NK-92 (cell line): Measurements from ENCODE around the gene LRRC4.

Source experiments
- DNase-seq: peaks from one replicate; lab custom pipeline; 2025; ENCODE audit not compliant: unreplicated experiment; lab: John Stamatoyannopoulos, UW

The LRRC4 gene

DNA sequence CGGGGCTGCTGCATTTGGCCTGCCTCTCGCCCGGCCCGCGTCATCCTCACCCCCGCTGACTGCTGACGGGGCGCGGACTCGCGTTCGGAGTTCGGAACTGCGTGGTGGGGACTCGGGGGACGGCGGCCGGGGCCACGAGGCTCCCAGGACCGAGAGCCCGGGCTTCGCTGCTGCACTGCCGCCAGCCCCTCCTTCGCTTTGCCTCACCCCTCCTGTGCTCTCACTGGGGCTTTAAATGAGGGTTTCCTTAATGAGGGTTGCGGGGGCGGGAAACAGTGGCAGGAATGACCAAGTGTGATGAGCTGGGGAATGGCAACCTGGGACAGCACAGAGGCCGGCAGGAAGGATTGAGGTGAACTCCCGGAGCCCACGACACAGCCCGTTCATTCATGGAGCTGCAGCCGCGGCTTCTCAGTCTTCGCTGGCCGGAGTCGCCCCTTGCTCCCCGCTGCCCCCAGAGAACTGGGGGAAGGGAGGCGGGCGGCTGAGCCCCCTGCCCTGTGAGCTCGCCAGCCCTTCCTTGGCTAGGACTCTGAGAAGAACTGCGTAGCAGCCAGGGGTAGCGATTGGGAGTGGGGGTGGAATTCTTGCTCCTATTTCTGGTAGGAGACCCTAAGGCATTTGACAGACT, 1.5 kb upstream of the LRRC4 start:
- no peak for DNase-seq

DNA sequence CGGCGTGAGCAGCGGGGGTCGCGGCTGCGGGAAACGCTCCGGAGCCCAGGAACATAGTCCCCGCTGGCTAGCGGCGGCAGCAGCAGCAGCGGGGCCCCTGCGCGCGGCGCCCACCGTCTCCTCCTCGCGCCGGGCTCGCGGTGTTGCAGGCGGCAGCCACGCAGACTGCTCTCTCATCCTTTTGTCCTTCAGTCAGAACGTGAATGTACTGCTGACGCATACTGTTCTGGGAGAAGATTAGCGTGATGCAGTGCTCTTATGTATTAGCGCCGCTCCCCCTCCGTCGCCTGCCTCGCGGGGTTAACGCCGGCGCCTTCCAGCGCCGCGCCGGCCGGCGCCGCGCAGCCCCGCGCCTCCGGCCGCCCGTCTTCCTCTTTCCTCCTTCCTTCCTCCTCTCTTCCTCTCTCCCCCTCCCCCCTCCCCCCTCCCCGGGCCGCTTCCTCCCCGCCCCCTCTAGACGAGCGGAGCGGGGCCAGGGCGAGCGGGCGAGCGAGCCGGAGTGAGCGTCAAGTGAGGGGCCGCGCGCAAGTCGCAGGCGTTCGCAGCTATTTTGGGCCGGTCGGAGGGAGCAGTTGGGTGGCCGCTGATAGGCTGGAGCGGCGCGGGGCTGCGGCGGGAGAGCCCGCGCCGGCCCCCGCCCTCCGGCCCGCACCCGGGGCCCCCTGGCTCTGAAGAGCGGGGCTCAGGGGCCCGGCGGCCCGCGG, 816 bp upstream of the LRRC4 start:
- no peak for DNase-seq

DNA sequence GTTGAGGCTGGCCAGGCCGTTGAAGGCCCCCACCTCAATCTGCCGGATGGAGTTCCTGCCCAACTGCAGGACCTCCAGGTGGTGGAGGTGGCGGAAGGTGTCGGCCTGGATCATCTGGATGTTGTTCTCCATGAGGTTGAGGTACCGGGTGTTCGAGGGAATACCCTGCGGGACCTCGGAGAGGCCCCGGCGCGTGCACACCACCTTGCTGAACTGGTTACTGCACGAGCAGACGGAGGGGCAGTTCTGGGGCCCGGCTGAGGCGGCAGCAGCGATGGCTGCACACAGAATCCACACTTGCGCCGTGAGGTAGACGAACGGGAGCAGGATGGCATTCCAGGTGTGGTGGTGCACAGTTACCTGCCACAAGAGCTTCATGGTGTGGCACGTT, 979 bp downstream of the LRRC4 start:
- no peak for DNase-seq

DNA sequence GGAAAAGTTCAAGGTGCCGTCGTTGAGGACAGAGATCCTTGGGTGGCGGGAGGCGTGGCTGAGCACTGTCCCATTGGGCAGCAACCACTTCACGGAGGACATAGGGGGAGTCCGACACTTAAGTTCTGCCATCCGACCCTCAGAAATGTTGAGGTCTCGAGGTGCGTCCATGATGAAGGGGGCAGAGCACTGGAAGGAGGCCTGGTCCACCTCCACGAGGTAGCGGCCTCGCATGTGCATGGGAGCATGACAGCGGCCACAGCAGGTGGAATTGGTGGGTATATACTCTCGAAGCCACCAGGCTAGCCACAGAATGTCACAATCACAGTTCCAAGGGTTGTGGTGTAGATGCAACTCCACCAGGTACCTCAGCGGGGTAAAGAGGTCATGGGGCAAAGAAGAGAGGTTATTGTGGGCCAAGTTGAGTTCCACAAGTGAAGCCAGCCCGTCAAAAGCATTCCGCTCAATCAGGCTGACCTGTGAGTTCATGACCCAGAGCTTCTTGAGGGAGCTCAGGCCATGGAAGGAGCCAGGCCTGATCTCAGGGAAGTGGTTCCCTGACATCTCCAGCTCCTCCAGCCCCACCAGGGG, 1.7 kb downstream of the LRRC4 start:
- no peak for DNase-seq

DNA sequence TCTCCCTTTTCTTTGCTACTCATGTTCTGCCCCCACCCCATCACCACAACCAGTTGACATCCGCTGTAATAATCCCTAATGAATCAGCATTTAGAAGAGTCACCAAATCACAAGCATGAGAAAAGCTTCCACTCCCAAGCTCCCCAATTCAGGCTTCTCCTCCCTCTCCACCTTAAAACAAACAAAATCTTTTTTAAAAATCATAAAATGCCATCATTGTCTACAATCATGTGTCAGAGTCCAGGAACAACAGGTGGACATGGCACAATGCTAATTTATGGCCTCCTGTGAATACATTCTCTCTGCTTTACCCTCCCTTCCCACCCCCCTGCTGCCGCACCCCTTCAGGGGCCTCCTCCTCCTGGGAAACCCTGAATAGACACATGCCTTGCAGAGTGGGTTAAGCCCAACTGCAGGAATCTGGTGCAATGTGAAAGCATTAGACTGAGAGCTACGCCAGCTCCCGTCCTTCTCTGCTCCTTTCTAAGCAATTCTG, 3.7 kb downstream of the LRRC4 start:
- DNase-seq, result no peak

DNA sequence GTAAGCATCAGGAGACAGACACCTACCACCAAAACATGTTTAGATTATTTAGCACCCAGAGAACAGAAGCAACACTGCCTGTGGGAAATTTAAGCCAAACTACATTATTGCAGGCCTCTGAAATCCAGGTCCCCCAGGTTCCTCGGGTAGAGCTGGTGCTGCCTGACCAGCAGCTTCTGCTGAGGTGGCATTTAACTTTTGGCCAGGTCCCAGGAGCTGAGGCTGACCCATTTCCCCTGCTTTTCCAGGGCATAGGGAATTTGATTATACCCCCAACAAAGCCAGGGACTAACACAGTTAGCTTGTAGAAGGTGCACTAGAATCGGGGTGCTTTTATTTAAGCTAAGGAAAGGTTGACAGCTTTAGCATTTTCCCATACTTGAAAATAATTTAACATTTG, 4.7 kb downstream of the LRRC4 start:
- no peak for DNase-seq

DNA sequence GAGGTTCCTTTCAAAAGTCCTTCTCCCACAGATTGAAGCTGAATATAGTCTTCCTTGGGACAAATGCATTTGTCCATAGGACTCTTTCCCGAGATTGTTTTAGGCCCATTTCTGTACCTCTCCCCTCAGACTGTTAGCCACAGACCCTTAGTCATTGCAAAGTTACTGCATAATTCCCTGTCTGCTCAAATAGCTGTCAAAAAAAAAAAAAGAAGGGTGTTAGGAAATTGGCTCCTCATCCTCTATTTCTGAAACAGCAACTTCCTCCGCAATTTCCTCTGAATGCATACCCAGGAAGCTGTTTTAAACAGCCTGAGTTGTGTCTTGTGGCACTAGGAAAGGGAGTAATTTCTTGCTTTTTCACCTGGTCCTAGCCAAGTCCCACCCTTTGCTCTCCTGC, 5.4 kb downstream of the LRRC4 start:
- DNase-seq, result no peak

DNA sequence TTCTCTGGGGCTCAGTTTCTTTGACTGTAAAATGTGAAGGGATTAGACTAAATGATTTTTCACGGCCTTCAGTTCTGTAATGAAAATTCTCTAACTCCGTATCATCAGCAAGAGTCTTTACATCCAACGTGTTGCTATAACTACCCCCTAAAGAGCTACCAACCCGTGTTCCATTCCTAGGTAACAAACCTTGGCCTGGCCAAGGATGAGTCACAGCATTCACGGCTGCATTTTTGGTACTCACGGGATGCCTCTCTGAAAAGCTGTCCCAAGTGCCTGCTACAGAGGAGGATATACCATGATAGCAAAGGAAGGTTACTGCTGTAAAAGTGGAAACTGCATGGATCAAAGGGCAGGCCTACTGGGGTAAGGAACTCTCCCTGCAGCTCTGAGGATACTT, 5.9 kb downstream of the LRRC4 start:
- no peak for DNase-seq

DNA sequence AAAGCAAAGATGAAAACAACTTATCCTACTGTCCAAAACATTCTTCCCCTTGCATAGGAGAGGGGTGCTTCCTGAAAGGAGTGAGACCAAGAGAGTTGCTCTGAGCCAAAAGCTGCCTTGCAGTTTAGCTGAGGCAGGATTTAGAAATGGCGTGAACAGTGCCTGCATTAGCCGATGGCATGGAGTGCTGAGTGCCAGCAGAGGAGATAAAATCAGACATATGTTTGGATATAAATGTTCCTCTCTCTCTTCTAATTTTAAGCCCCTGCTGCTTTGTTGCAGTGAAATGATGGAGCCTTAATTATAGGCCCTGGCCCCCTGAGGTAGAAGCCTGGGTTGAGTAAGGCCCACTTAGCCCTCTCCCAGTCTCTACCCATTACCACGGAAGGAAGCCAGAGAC, 7.1 kb downstream of the LRRC4 start:
- no peak for DNase-seq

DNA sequence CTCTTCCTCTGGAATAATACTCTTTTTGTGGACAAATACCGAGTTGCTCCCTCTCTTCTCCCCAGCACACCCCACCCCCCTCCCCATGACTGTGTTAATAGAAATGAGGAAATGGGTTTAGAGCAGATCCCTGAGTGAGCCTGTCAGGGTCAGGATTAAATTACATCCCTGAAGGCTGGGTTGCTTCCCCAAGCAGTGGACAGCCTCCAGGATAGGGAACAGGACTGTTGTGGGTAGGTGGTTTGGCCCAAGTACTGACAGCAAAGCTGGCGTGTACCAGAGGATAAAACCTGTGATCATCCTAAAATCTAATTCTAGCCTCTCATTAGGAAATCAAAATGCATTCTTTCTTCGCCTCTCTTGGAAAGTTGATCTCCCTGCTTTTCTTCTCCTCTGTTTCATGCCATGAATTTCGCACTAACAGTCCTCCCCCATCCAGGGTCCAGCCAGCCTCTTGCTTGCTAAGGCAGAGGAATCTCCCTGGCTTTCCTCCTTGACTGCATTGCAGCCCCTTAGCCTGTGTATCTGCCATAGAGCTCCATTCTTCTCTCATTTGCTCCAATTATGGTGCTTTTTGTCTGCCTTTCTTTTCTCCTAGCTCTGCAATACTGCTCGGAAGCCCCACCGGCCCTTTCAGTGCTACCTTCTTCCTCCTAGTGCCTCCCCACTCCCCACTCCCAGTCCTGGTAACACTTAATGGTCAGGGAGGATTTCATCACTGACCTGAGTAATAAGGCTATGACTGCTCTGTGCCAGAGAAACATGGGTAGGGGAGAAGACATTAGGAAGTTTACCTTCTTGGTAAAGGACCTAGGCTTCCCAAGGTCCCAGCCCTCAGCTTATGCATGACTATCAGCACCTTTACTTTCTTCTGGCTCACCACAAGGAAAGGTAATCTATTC, 8.4 kb downstream of the LRRC4 start:
- no peak for DNase-seq

DNA sequence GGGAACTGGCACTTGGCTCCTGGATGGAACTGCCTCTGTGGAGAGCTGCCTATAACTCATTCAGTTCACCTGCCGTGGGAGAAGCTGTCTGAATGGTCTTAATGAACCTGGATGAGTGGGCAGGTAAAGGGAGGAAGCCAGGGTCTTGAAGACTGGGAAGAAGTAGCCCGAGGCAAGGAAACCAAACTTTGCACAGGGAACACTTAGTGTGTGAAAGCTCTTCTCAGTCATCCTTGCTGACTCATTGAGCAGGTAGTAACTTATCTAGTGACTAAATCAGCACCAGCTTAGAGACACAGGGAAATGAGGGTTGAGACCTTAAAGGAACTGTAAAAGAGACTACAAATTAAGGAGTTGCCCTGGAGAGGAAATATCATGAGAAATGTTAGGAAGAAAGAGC, 9.9 kb downstream of the LRRC4 start:
- no peak for DNase-seq

DNA sequence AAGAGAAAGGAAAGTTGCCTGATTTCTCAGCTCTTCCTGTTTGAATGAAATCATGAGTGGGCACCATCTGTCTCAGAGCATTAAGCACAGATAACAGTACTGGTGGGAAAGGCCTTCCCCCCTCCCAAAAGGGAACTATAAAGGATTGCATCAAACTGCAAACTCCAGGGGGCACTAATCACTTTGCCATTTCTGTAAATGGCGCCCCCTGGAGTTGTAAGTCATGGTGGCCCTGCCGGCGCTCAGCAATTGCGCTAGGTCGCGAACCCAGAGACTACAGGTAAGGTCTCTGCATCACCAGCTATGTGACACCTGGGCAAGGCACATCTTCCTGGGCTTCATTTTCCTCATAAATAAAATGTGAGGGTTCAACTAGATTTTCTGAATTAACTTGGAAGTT, 11.1 kb downstream of the LRRC4 start:
- DNase-seq, result no peak

DNA sequence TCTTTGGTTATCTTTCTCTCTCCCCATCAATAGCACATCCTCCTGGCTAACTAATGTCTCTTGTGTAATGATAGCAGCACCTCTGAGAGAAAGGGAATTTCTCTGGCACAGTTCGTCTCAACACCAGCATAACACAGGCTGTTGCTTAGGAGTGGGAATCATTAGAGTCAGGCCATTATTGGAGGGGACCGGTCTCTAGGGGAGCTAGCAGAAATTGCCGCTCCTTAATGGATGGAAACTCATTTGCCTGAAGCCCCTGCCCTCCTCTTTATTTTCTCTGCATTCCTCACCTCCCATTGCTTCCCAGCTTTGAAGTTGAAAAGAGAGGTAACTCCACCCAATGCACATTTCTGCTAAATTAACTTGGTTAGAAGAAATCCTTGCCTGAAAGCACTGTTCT, 11.9 kb downstream of the LRRC4 start:
- DNase-seq, result no peak

DNA sequence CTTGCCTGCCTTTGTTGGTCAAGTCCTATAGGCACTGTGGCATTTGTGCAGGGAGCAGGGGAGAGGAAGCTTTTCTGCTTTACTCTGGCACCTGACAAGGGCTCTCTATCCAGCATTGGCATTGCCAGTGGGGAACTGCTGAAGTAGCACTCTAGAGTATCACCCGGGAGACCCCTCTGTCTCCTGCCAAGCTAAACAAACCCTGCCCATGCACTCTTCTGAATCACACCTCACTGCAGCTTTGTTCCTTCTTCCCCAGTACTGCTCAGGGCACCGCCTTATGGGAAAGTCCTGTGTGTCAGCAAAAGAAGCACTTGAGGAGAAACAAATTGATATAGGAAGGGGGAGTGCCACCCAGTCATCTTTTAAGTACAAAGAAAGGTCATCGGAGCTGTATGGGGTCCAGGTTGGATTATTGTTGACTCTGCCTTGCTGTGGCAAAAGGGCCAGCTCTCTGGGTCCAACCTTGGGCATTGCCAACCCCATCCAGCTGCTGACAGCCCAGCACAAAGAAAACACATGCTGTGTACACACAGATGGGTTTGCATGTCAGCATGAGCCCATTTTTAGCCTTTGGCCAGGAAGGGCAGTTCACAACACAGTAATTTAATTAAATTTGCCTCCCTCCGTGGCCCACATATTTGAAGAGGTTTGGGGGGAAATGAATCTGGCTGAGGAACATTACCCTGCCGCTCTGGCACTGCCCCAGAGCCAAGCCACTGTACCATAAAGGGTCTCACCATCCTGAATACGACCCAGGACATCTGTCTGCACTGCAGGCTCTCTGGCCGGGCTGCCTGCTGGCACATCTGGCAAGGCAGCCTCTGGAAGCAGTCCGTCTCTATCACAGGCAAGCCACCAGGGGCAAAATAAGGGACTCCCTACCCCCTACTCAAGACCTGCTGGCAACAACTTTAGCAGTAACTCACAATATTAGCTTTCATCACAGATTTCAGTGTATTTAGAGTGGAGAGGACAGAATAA, 13.1 kb downstream of the LRRC4 start:
- no peak for DNase-seq

DNA sequence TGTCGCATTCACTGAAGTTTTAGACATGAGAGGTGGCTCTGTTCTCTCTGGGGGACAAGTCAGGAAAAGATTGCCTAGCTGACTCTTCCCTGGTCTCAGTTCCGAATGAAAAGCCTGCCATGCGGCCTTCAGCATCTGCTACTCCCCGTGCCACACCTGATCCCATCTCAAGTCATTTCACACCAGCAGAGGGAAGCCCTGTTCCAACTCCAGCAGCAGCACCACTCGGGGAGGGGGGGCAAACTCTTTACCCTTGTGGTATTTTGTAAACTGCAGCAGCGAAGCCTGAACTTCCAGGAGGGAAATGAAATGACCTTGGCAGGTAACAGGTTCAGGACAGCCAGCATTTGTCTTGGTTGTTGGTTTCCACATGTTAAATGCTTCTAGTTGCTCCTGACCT, 13.8 kb downstream of the LRRC4 start:
- no peak for DNase-seq

DNA sequence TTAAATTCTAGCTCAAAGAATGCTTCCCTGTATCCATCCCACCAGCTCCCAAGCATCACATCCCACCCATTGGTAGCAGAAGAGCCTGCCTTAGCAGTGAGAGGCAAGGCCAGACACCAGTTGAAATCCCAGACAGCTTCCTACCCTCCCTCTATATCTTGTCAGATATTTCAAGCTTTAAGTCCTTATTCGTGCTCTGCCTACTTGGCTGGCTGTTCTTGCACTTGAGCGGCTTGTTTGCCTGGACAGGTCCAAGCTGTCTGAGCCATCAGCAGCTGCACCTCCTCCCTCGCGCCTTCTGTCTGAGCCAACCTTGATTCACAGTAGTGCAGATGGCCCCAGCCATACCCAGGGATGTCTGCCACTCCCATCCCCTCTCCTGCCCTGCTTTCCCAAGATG, 16.4 kb downstream of the LRRC4 start:
- no peak for DNase-seq

DNA sequence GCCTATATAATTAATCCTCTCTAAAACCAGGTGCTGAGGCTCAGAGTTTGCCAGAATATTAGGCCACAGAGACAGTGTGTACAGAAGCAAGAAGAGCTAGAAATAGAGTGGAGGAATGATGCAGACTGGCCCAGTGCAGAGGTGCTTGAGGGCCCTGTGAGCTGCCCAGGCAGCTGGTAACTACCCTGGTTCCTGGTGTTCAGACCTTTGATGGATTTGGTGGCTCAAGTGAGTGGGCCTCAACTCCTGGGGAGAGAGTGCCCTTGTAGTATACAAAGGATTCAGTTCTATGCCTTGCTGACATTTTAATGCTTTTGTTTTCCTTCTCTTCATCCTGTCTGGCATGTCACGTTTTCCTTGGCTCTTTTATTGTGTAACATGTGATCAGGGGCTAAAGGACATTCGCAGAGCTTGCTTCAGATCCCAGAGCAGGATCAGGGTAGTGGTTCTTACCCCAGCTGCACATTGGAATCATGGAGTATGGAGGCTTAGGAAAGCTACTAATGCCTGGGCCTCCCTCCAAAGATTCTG, 20.0 kb downstream of the LRRC4 start:
- no peak for DNase-seq

DNA sequence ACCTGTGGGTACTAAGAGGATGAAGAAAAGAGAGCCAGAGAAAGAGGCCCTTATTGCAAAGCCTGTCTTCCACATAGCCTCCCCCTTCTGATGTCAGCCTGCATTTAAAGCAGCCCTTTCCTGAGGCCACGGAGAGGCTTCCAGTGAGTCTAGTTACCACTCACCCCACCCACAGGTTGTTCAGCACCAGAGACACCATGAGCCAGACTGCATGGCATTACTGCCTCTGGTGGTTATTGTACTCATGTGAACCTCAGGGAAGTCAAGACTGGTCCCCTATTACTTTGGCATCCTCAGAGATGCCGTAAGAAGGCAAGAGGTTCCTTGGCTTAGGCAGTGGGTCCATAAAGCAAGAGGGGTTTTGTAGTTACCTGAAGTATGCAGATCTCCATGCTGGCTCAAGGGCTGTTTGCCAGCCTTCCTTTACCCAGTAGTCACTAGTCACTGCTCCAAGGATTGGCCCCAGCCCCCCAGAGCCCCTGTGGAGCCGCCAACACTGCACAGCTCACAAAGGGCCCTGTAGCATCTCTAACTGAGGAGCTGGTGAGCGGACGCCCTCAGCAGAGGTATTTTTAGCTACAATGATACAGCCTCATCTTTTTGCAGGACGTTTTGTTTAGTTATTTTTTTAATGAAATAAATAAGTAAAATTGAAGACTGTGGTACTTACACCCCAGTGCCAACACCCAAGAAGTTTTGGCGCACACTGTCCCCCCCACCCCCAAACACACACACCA, 20.7 kb downstream of the LRRC4 start:
- DNase-seq, result no peak

DNA sequence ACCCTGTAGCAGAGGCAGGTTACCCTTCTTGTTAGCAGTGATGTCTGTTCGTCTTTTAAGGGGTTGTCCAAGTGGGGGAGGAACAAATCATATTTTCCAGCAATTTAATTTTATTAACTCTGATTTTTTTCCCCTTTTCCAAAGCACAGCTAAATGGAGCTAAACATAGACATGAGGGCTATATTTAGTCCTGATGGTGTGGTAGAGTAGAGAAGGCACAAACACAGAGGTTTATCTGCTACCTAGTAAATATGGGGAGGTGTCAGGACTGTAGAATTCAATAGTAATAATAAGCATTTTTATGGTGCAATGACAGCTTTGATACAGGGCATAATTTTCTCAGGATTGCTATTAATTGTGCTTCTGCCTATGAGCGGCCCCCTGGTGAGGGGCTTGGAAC, 22.5 kb downstream of the LRRC4 start:
- DNase-seq, result no peak
